GM12878 (cell line): Measurements from ENCODE around the gene TBCD. TPM values are rescaled to one million over a fixed set of nuclear protein-coding genes. Genes with fewer than 3 reads are reported as not detected.

Source experiments
- ATAC-seq: fragments of 200-7000 bp; cut with Tn5 transposase; 3 replicates; pipeline ENCODE4 v1.9.1; 2020; ENCODE audit warnings: mild to moderate bottlenecking, moderate library complexity
- BruUV-seq: library from RNA; stranded (reverse); fragments of 400-500 nt; replicated peaks from 2 replicates; lab custom pipeline; 2021; lab: Mats Ljungman, UMichigan
- CTCF ChIA-PET: fragments of 300-600 bp; sonication (Branson Sonifier 250); formaldehyde crosslinking; extraction: SDS; loops from one replicate; lab custom pipeline; 2021; ENCODE audit warnings: inconsistent platforms; lab: Yijun Ruan, JAX
- POLR2A ChIA-PET: fragments of 350-600 bp; formaldehyde crosslinking; extraction: SDS; loops from one replicate; lab custom pipeline; 2021; ENCODE audit warnings: inconsistent platforms; lab: Charles Lee
- RAD21 ChIA-PET: fragments of 300-600 bp; sonication (Branson Sonifier 250); formaldehyde crosslinking; loops from one replicate; lab custom pipeline; 2023; ENCODE audit warnings: antibody characterized with exemption; ENCODE audit not compliant: unreplicated experiment; lab: Charles Lee
- SMC1A ChIA-PET: fragments of 300-600 bp; sonication (Branson Sonifier 250); formaldehyde crosslinking; loops from one replicate; lab custom pipeline; 2023; ENCODE audit not compliant: unreplicated experiment, uncharacterized antibody; lab: Charles Lee
- DNase-seq: peaks from one replicate; pipeline ENCODE4 v3.0.0-alpha.2; 2011; ENCODE audit warnings: low read depth, low spot score
- FAIRE-seq: peaks from 3 replicates; lab custom pipeline; 2011; peaks lifted over from hg19 to GRCh38; lab: Jason Lieb, UNC
- H2AFZ ChIP-seq: 2 replicates; pipeline ENCODE4 v1.6.0; 2011; ENCODE audit warnings: low read depth, low read length, control low read depth; ENCODE audit not compliant: control insufficient read depth
- H3K27ac ChIP-seq: 2 replicates; pipeline ENCODE4 v1.5.1; 2011; ENCODE audit warnings: control low read depth; ENCODE audit not compliant: control insufficient read depth, insufficient read depth
- H3K27me3 ChIP-seq, 2 experiments: replicated peaks in 1 of 2; 2 replicates each; pipeline versions ENCODE4 v1.6.0 to v1.6.1; 2011; ENCODE audit warnings: low read length in 1 of 2; ENCODE audit not compliant: control insufficient read depth in 2 of 2, insufficient read depth in 2 of 2
- H3K36me3 ChIP-seq, 2 experiments: 2 replicates each; pipeline ENCODE4 v1.5.1; 2011; ENCODE audit warnings: low read length in 1 of 2; ENCODE audit not compliant: control insufficient read depth in 2 of 2, insufficient read depth in 2 of 2
- H3K4me1 ChIP-seq: 2 replicates; pipeline ENCODE4 v1.6.1; 2011; ENCODE audit warnings: mild to moderate bottlenecking, low read length, moderate library complexity, mixed read lengths; ENCODE audit not compliant: control insufficient read depth, insufficient read depth
- H3K4me2 ChIP-seq: 2 replicates; pipeline ENCODE4 v1.6.0; 2011; ENCODE audit warnings: control low read depth; ENCODE audit not compliant: control insufficient read depth, insufficient read depth
- H3K4me3 ChIP-seq: fragments of 200-600 bp; sonication (generic); 2 replicates; pipeline ENCODE4 v1.5.1; 2016
- H3K79me2 ChIP-seq: 2 replicates; pipeline ENCODE4 v1.6.0; 2011; ENCODE audit warnings: low read length; ENCODE audit not compliant: control insufficient read depth, insufficient read depth
- H3K9ac ChIP-seq: 2 replicates; pipeline ENCODE4 v1.8.0; 2011; ENCODE audit warnings: low read length, control low read depth, mixed read lengths; ENCODE audit not compliant: control insufficient read depth, insufficient read depth
- H3K9me3 ChIP-seq: replicated peaks from 3 replicates; pipeline ENCODE4 v1.5.1; 2011; ENCODE audit warnings: mild to moderate bottlenecking, low read length; ENCODE audit not compliant: control insufficient read depth, insufficient read depth
- H4K20me1 ChIP-seq: 2 replicates; pipeline ENCODE4 v1.6.0; 2011; ENCODE audit not compliant: control insufficient read depth, insufficient read depth
- ATF3 ChIP-seq: IDR thresholded peaks from 2 replicates; pipeline ENCODE4 v1.6.1; 2011; ENCODE audit warnings: low read depth, mild to moderate bottlenecking, low read length, moderate library complexity, borderline replicate concordance; ENCODE audit errors: extremely low read depth
- CBFB ChIP-seq: IDR thresholded peaks from 2 replicates; pipeline ENCODE4 v1.6.1; 2016; ENCODE audit warnings: antibody characterized with exemption, low read depth
- CREB1 ChIP-seq: IDR thresholded peaks from 2 replicates; pipeline ENCODE4 v1.6.1; 2012; ENCODE audit warnings: low read depth, mild to moderate bottlenecking, inconsistent platforms
- EZH2 ChIP-seq: IDR thresholded peaks from 2 replicates; pipeline ENCODE4 v1.6.1; 2012; ENCODE audit warnings: low read depth, mild to moderate bottlenecking, control low read depth, inconsistent platforms, low read length, borderline replicate concordance; ENCODE audit not compliant: control insufficient read depth
- JUND ChIP-seq: IDR thresholded peaks from 2 replicates; pipeline ENCODE4 v1.6.1; 2012; ENCODE audit warnings: low read depth, mild to moderate bottlenecking, low read length, improper control_type of control experiment, moderate library complexity
- LARP7 ChIP-seq: fragments of 450-650 bp; IDR thresholded peaks from 2 replicates; pipeline ENCODE4 v1.6.1; 2017; ENCODE audit warnings: mild to moderate bottlenecking
- NRF1 ChIP-seq: conservative IDR thresholded peaks from 2 replicates; pipeline ENCODE4 v1.6.1; 2011; ENCODE audit warnings: mild to moderate bottlenecking, low read depth, low read length, improper control_type of control experiment
- POLR2A ChIP-seq: IDR thresholded peaks from 2 replicates; pipeline ENCODE4 v1.6.1; 2011; ENCODE audit warnings: low read depth, mild to moderate bottlenecking, low read length
- RAD21 ChIP-seq: IDR thresholded peaks from 2 replicates; pipeline ENCODE4 v1.6.1; 2011; ENCODE audit warnings: mild to moderate bottlenecking, low read depth, low read length, moderate library complexity; ENCODE audit not compliant: insufficient read depth
- RCOR1 ChIP-seq: conservative IDR thresholded peaks from 2 replicates; pipeline ENCODE4 v1.6.1; 2012; ENCODE audit warnings: low read depth, low read length, improper control_type of control experiment
- SIN3A ChIP-seq: IDR thresholded peaks from 2 replicates; pipeline ENCODE4 v1.6.1; 2012; ENCODE audit warnings: low read depth, low read length, improper control_type of control experiment
- SPI1 ChIP-seq: IDR thresholded peaks from 2 replicates; pipeline ENCODE4 v1.6.1; 2011; ENCODE audit warnings: low read depth, mild to moderate bottlenecking, low read length, moderate library complexity, borderline replicate concordance; ENCODE audit not compliant: insufficient read depth
- SRF ChIP-seq, 2 experiments: IDR thresholded peaks; 2 replicates each; pipeline ENCODE4 v1.6.1; 2011; ENCODE audit warnings: low read depth in 2 of 2, low read length in 2 of 2, mild to moderate bottlenecking in 1 of 2, moderate library complexity in 1 of 2
- STAT1 ChIP-seq: fragments of 450-650 bp; conservative IDR thresholded peaks from 2 replicates; pipeline ENCODE4 v1.6.1; 2014; ENCODE audit warnings: antibody characterized with exemption, mild to moderate bottlenecking
- WRNIP1 ChIP-seq: IDR thresholded peaks from 2 replicates; pipeline ENCODE4 v1.6.1; 2011; ENCODE audit warnings: low read depth, low read length, improper control_type of control experiment, borderline replicate concordance
- ZNF217 ChIP-seq: fragments of 450-650 bp; IDR thresholded peaks from 2 replicates; pipeline ENCODE4 v1.6.1; 2017; ENCODE audit warnings: antibody characterized with exemption, mild to moderate bottlenecking
- ZNF622 ChIP-seq: fragments of 450-650 bp; IDR thresholded peaks from 2 replicates; pipeline ENCODE4 v1.6.1; 2017; ENCODE audit warnings: mild to moderate bottlenecking, inconsistent platforms
- WGBS: methylation state at CpG from one replicate; pipeline ENCODE4 v1.1.6; 2016; ENCODE audit warnings: low lambda C conversion rate; ENCODE audit not compliant: insufficient replicate concordance, insufficient coverage; ENCODE audit errors: missing lambda C conversion rate; 5-methylcytosine and 5-hydroxymethylcytosine counted together
- in situ Hi-C: fragments of 300-500 bp; cut with MboI; formaldehyde crosslinking; loops from 9 replicates; pipeline ENCODE4 v1.14.3; 2018; ENCODE audit warnings: mixed read lengths
- intact Hi-C: fragments of 100-400 bp; cut with micrococcal nuclease; formaldehyde crosslinking; loops from one replicate; pipeline ENCODE4 v1.14.2; 2022; ENCODE audit not compliant: unreplicated experiment
- polyA plus RNA-seq, 11 experiments: library from polyadenylated mRNA; depleted of rRNA in 4 of 11; unstranded in 6 of 11; stranded (reverse) in 5 of 11; fragments of >200 nt; fragmentation: Nextera tagmentation in 4 of 11; fragmentation: Illumina TruSeq in 1 of 11; extraction: Ambion mirVana in 4 of 11; extraction: Trizol in 1 of 11; gene quantifications; 1 replicate in 1 of 11; 2 replicates in 10 of 11; pipeline versions ENCODE4 v1.2.1 to v1.2.3, GENCODE V29; 2011 to 2016; ENCODE audit warnings: inconsistent platforms in 2 of 11, missing spikeins in 2 of 11, low read depth in 1 of 11
- total RNA-seq, 4 experiments: library from RNA; depleted of rRNA in 3 of 4; stranded (reverse); fragments of >200 nt in 3 of 4; fragmentation: Illumina TruSeq in 1 of 4; extraction: Trizol in 1 of 4; gene quantifications; 2 replicates each; pipeline versions ENCODE4 v1.2.1 to v1.2.3, GENCODE V29; 2013 to 2021
- TF ChIP-seq, protein P1 (sequence below): fragments of 450-650 bp; IDR thresholded peaks from 2 replicates; pipeline ENCODE4 v1.6.1; 2017; ENCODE audit warnings: antibody characterized with exemption, mild to moderate bottlenecking, moderate library complexity
- TF ChIP-seq, protein P2 (sequence below): IDR thresholded peaks from 2 replicates; pipeline ENCODE4 v1.6.1; 2011; ENCODE audit warnings: borderline replicate concordance, low read depth, mild to moderate bottlenecking, moderate library complexity, mixed read lengths, low read length; ENCODE audit not compliant: insufficient read depth; ENCODE audit errors: extremely low read length
- TF ChIP-seq, protein P3 (sequence below): IDR thresholded peaks from 2 replicates; pipeline ENCODE4 v1.6.1; 2012; ENCODE audit warnings: low read depth, low read length, improper control_type of control experiment

TBCD gene
- total and polyA plus RNA-seq, 10 of the 15 experiments (the other 5 are each of a cell fraction or from before 2014, with no cell fraction given): 10.3 to 114 (median 52.4) TPM

- H3K4me3 ChIP-seq: no peak overlapping the region
- H4K20me1 ChIP-seq: no peaks in the 10 kb centered on the region; the same call in 1 of the 2 replicates
- intact Hi-C loops (no loop called here), in situ Hi-C loops (no loop called here)
- H3K79me2 ChIP-seq: no peaks in the 10 kb centered on the region
- peaks cover 7 to 11% of the 10 kb centered on the region in 2 experiments; a peak in 3 of 4 replicates for H3K36me3 ChIP-seq
- peaks cover 17% of the 10 kb centered on the region for H3K4me1 ChIP-seq
- no peaks in the 10 kb centered on the region for H3K9me3 ChIP-seq
- TF ChIP-seq, protein P1, sequence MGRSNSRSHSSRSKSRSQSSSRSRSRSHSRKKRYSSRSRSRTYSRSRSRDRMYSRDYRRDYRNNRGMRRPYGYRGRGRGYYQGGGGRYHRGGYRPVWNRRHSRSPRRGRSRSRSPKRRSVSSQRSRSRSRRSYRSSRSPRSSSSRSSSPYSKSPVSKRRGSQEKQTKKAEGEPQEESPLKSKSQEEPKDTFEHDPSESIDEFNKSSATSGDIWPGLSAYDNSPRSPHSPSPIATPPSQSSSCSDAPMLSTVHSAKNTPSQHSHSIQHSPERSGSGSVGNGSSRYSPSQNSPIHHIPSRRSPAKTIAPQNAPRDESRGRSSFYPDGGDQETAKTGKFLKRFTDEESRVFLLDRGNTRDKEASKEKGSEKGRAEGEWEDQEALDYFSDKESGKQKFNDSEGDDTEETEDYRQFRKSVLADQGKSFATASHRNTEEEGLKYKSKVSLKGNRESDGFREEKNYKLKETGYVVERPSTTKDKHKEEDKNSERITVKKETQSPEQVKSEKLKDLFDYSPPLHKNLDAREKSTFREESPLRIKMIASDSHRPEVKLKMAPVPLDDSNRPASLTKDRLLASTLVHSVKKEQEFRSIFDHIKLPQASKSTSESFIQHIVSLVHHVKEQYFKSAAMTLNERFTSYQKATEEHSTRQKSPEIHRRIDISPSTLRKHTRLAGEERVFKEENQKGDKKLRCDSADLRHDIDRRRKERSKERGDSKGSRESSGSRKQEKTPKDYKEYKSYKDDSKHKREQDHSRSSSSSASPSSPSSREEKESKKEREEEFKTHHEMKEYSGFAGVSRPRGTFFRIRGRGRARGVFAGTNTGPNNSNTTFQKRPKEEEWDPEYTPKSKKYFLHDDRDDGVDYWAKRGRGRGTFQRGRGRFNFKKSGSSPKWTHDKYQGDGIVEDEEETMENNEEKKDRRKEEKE: no peak
- no peak for TF ChIP-seq NRF1
- no peak for TF ChIP-seq EZH2
- TF ChIP-seq RCOR1: no peak
- TF ChIP-seq, protein P2, sequence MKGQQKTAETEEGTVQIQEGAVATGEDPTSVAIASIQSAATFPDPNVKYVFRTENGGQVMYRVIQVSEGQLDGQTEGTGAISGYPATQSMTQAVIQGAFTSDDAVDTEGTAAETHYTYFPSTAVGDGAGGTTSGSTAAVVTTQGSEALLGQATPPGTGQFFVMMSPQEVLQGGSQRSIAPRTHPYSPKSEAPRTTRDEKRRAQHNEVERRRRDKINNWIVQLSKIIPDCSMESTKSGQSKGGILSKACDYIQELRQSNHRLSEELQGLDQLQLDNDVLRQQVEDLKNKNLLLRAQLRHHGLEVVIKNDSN: no peak
- no peak for TF ChIP-seq ATF3
- TF ChIP-seq, protein P3, sequence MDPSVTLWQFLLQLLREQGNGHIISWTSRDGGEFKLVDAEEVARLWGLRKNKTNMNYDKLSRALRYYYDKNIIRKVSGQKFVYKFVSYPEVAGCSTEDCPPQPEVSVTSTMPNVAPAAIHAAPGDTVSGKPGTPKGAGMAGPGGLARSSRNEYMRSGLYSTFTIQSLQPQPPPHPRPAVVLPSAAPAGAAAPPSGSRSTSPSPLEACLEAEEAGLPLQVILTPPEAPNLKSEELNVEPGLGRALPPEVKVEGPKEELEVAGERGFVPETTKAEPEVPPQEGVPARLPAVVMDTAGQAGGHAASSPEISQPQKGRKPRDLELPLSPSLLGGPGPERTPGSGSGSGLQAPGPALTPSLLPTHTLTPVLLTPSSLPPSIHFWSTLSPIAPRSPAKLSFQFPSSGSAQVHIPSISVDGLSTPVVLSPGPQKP: no peak
- TF ChIP-seq WRNIP1: no peak
- no peak for TF ChIP-seq JUND
- TF ChIP-seq CREB1: no peak
- TF ChIP-seq SIN3A: no peak
- TF ChIP-seq POLR2A: no peak
- no peak for TF ChIP-seq ZNF622
- TF ChIP-seq SPI1: no peak
- TF ChIP-seq SRF (IDR thresholded peaks at IDR 0.05; ENCODE audit: low read depth in 2 of 2, low read length in 2 of 2): no peak
- no peak for TF ChIP-seq RAD21
- TF ChIP-seq ZNF217: no peak
- TF ChIP-seq CBFB: no peak
- TF ChIP-seq LARP7: no peak
- TF ChIP-seq STAT1: no peak
- ATAC-seq (no peak), DNase-seq (no peak), FAIRE-seq (no peak)
- H2AFZ ChIP-seq: no peak overlapping the region
- no TSS peak for BruUV-seq
- ChIA-PET SMC1A (interaction anchor here (3.5 kb wide), 1 partner anchor 135 kb away, joined by 18 read pairs; no protein-coding TSS in a partner anchor), CTCF (interaction anchor here (1.0 to 1.5 kb wide), 5 partner anchors 11 to 420 kb away, joined by 3 to 6 read pairs (median 3); no protein-coding TSS in a partner anchor), POLR2A (no interaction called here), RAD21 (no interaction called here)
- 91% methylated on average over 20 of the region's 23 CpGs for WGBS
- H3K9ac ChIP-seq: no peak overlapping the region
- no peak overlapping the region for H3K27ac ChIP-seq
- H3K27me3 ChIP-seq: no peaks in the 10 kb centered on the region
- no peak overlapping the region for H3K4me2 ChIP-seq
Measured at GRCh38 chr17:82779541-82779940, 27.7 kb downstream of the TBCD start.
